H9 (cell line): ENCODE data around the gene SDK1. TPM values are rescaled to one million over a fixed set of nuclear protein-coding genes. Genes with fewer than 3 reads are reported as not detected.

ENCODE experiments used
- DNase-seq: peaks from one replicate; pipeline ENCODE4 v3.0.0-alpha.2; 2017
- H2AFZ ChIP-seq: one replicate; pipeline ENCODE4 v1.6.1; 2013; ENCODE audit warnings: mild to moderate bottlenecking, low read length, control low read depth, moderate library complexity
- H2AK5ac ChIP-seq: 2 replicates; pipeline ENCODE4 v1.6.1; 2013; ENCODE audit warnings: low read length, control low read depth, mixed read lengths; ENCODE audit not compliant: insufficient read length
- H2BK120ac ChIP-seq: one replicate; pipeline ENCODE4 v1.6.1; 2013; ENCODE audit warnings: low read depth, mild to moderate bottlenecking, low read length, control low read depth, inconsistent platforms; ENCODE audit not compliant: poor library complexity, severe bottlenecking
- H2BK12ac ChIP-seq: 2 replicates; pipeline ENCODE4 v1.6.1; 2013; ENCODE audit warnings: low read length, control low read depth, mixed read lengths, low read depth; ENCODE audit not compliant: insufficient read length
- H2BK15ac ChIP-seq: 2 replicates; pipeline ENCODE4 v1.6.1; 2013; ENCODE audit warnings: low read depth, low read length, control low read depth
- H2BK20ac ChIP-seq: one replicate; pipeline ENCODE4 v1.6.1; 2013; ENCODE audit warnings: low read depth, mild to moderate bottlenecking, low read length, control low read depth, inconsistent platforms; ENCODE audit not compliant: poor library complexity, severe bottlenecking
- H2BK5ac ChIP-seq: 2 replicates; pipeline ENCODE4 v1.6.1; 2013; ENCODE audit warnings: low read length, control low read depth, mixed read lengths; ENCODE audit not compliant: insufficient read length
- H3K14ac ChIP-seq: 2 replicates; pipeline ENCODE4 v1.6.1; 2013; ENCODE audit warnings: low read length, control low read depth; ENCODE audit not compliant: insufficient read depth
- H3K18ac ChIP-seq: 2 replicates; pipeline ENCODE4 v1.6.1; 2013; ENCODE audit warnings: low read depth, mild to moderate bottlenecking, mixed read lengths, low read length, control low read depth; ENCODE audit not compliant: insufficient read length
- H3K23ac ChIP-seq: 2 replicates; pipeline ENCODE4 v1.6.1; 2013; ENCODE audit warnings: low read length, control low read depth, mixed read lengths, low read depth; ENCODE audit not compliant: insufficient read length
- H3K23me2 ChIP-seq: 2 replicates; pipeline ENCODE4 v1.6.1; 2013; ENCODE audit warnings: low read depth, mild to moderate bottlenecking, mixed read lengths, low read length, control low read depth; ENCODE audit not compliant: insufficient read length, poor library complexity, severe bottlenecking
- H3K27ac ChIP-seq: 2 replicates; pipeline ENCODE4 v1.5.1; 2013; ENCODE audit warnings: low read length, control low read depth, mixed read lengths, low read depth; ENCODE audit not compliant: insufficient read length
- H3K27me3 ChIP-seq: 2 replicates; pipeline ENCODE4 v1.6.1; 2013; ENCODE audit warnings: low read length, control low read depth, inconsistent platforms; ENCODE audit not compliant: insufficient read depth
- H3K4ac ChIP-seq: 2 replicates; pipeline ENCODE4 v1.6.1; 2013; ENCODE audit warnings: low read depth, mild to moderate bottlenecking, control low read depth, inconsistent platforms, low read length, moderate library complexity
- H3K4me1 ChIP-seq: 2 replicates; pipeline ENCODE4 v1.6.1; 2013; ENCODE audit warnings: low read length, control low read depth, inconsistent platforms; ENCODE audit not compliant: insufficient read depth
- H3K4me2 ChIP-seq: 2 replicates; pipeline ENCODE4 v1.6.1; 2013; ENCODE audit warnings: low read length, control low read depth, mixed read lengths; ENCODE audit not compliant: insufficient read length, insufficient read depth
- H3K56ac ChIP-seq: 2 replicates; pipeline ENCODE4 v1.6.1; 2013; ENCODE audit warnings: low read depth, mild to moderate bottlenecking, mixed read lengths, low read length, control low read depth; ENCODE audit not compliant: insufficient read length
- H3K79me1 ChIP-seq: 2 replicates; pipeline ENCODE4 v1.6.1; 2013; ENCODE audit warnings: low read depth, mild to moderate bottlenecking, moderate library complexity, low read length, control low read depth, inconsistent platforms; ENCODE audit not compliant: insufficient read depth, poor library complexity, severe bottlenecking
- H3K79me2 ChIP-seq: 2 replicates; pipeline ENCODE4 v1.6.1; 2013; ENCODE audit warnings: low read length, control low read depth, inconsistent platforms; ENCODE audit not compliant: insufficient read depth
- H3K9ac ChIP-seq: 2 replicates; pipeline ENCODE4 v1.6.1; 2013; ENCODE audit warnings: low read length, control low read depth, mixed read lengths; ENCODE audit not compliant: insufficient read length; ENCODE audit errors: extremely low read depth
- H3K9me3 ChIP-seq: one replicate; pipeline ENCODE4 v1.6.1; 2013; ENCODE audit warnings: low read depth, low read length, inconsistent platforms; ENCODE audit not compliant: control insufficient read depth
- H3T11ph ChIP-seq: one replicate; pipeline ENCODE4 v1.6.1; 2013; ENCODE audit warnings: mild to moderate bottlenecking, low read length, control low read depth, inconsistent platforms
- H4K20me1 ChIP-seq: one replicate; pipeline ENCODE4 v1.6.1; 2013; ENCODE audit not compliant: control insufficient read depth, insufficient read length, insufficient read depth
- H4K5ac ChIP-seq: 2 replicates; pipeline ENCODE4 v1.6.1; 2013; ENCODE audit warnings: low read depth, mild to moderate bottlenecking, mixed read lengths, low read length, control low read depth; ENCODE audit not compliant: insufficient read length
- H4K8ac ChIP-seq: replicated peaks from 2 replicates; pipeline ENCODE4 v1.6.1; 2013; ENCODE audit warnings: low read length, control low read depth, mixed read lengths, low read depth; ENCODE audit not compliant: insufficient read length
- H4K91ac ChIP-seq: 2 replicates; pipeline ENCODE4 v1.6.1; 2013; ENCODE audit warnings: low read depth, mild to moderate bottlenecking, moderate library complexity, mixed read lengths, low read length, control low read depth; ENCODE audit not compliant: insufficient read length
- H3K27ac Mint-ChIP-seq, 3 experiments: 2 replicates in 2 of 3; 3 replicates in 1 of 3; pipeline ENCODE4 v1.8.0; 2020 to 2021; ENCODE audit warnings: mixed read lengths in 3 of 3, mild to moderate bottlenecking in 1 of 3, moderate library complexity in 1 of 3
- H3K27me3 Mint-ChIP-seq: 2 replicates; pipeline ENCODE4 v1.8.0; 2021; ENCODE audit warnings: low read depth, mild to moderate bottlenecking, moderate library complexity, mixed read lengths
- H3K36me3 Mint-ChIP-seq, 3 experiments: 2 replicates in 2 of 3; 3 replicates in 1 of 3; pipeline ENCODE4 v1.8.0; 2020 to 2021; ENCODE audit warnings: low read depth in 3 of 3, mixed read lengths in 3 of 3; ENCODE audit not compliant: insufficient read depth in 1 of 3
- H3K4me1 Mint-ChIP-seq, 2 experiments: 2 replicates each; pipeline ENCODE4 v1.8.0; 2020; ENCODE audit warnings: mixed read lengths in 2 of 2
- H3K4me3 Mint-ChIP-seq, 2 experiments: 2 replicates in 1 of 2; 3 replicates in 1 of 2; pipeline ENCODE4 v1.8.0; 2020 to 2021; ENCODE audit warnings: mild to moderate bottlenecking in 2 of 2, mixed read lengths in 2 of 2, moderate library complexity in 1 of 2
- H3K9me3 Mint-ChIP-seq, 2 experiments: 2 replicates in 1 of 2; 3 replicates in 1 of 2; pipeline ENCODE4 v1.8.0; 2020; ENCODE audit warnings: mild to moderate bottlenecking in 2 of 2, mixed read lengths in 2 of 2, moderate library complexity in 1 of 2
- CTCF ChIP-seq: fragments of 200-600 bp; sonication (generic); conservative IDR thresholded peaks from 3 replicates; pipeline ENCODE4 v1.8.0; 2021; ENCODE audit warnings: antibody characterized with exemption, mild to moderate bottlenecking
- WGBS: extraction: QIAGEN DNeasy Blood & Tissue Kit; methylation state at CpG from one replicate; pipeline ENCODE4 v1.1.7; 2013; ENCODE audit warnings: missing lambda C conversion rate, low lambda C conversion rate, mixed read lengths; ENCODE audit not compliant: insufficient read length; ENCODE audit errors: extremely low coverage; 5-methylcytosine and 5-hydroxymethylcytosine counted together
- total RNA-seq: library from RNA; stranded (reverse); gene quantifications from 2 replicates; pipeline ENCODE4 v1.2.1, GENCODE V29; 2021

SDK1 gene
- total RNA-seq, 1 experiment from 2014 or later = 8.7 TPM

DNA sequence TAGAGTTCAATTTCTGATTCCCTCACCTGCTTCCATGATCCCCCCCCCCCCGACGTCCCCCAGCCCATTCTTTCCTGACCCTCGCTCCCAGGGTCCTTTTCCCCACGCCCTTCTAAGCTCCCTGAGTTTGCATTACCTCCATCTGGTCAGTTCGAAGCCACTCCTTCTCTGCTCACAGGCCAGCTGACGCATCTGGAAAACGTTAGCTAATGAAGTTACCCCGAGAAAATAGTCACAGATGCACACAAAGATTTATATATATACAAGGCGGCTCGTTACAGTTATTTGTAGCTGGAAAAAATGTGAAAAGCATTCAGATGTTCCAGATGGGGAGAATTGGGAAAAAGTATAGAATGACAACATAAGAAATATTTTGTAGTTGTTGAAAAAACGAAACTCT lies 751.1 kb downstream of the SDK1 start:
- Mint-ChIP-seq H3K36me3 (peaks cover 0 to 5% (median 4%) of the 10 kb centered on the region in 3 experiments; a peak in 3 of 7 replicates), H3K27me3 (no peaks in the 10 kb centered on the region), H3K9me3 (no peaks in the 10 kb centered on the region; a peak in 1 of 5 replicates), H3K4me3 (no peak overlapping the region), H3K4me1 (peaks cover 5 to 6% of the 10 kb centered on the region in 2 experiments), H3K27ac (no peak overlapping the region)
- Histone ChIP-seq H3K79me1 (no peaks in the 10 kb centered on the region), H3K27me3 (no peaks in the 10 kb centered on the region), H3K9me3 (no peaks in the 10 kb centered on the region), H4K5ac (no peak overlapping the region), H3T11ph (no peak overlapping the region), H2BK12ac (no peak overlapping the region), H4K91ac (no peak overlapping the region), H3K4me2 (no peak overlapping the region), H2AK5ac (no peak overlapping the region), H3K4me1 (no peaks in the 10 kb centered on the region; the same call in 1 of the 2 replicates), H3K14ac (no peak overlapping the region), H3K18ac (no peak overlapping the region), H3K23me2 (no peaks in the 10 kb centered on the region), H2AFZ (no peak overlapping the region), H3K27ac (no peak overlapping the region), H3K9ac (no peak overlapping the region), H2BK15ac (no peak overlapping the region), H2BK20ac (no peak overlapping the region), H4K8ac (no peak overlapping the region), H3K56ac (no peak overlapping the region), H4K20me1 (no peaks in the 10 kb centered on the region), H3K4ac (no peak overlapping the region), H2BK5ac (no peak overlapping the region), H2BK120ac (no peak overlapping the region), H3K23ac (no peak overlapping the region), H3K79me2 (no peaks in the 10 kb centered on the region)
- no peak for DNase-seq
- 100% methylated on average over 1 of the region's 11 CpGs for whole genome bisulfite sequencing
- TF ChIP-seq CTCF = no peak
